Stimulated activated CD8-positive, alpha-beta memory T cell treated with anti-CD3 and anti-CD28 coated beads, Interleukin-4, amount 100 ng/mL, for 4 hours (primary cell): ENCODE results near the gene NDUFS1.
"Not testable (repeated sequence)": the region's sequence is repeated elsewhere in the genome, so short reads cannot be mapped to it uniquely, and the experiment has no call there.

Experiments used
- DNase-seq, 2 donors: peaks; one replicate each; pipeline ENCODE4 v3.0.0-alpha.2; 2020; ENCODE audit warnings: low read depth in 2 of 2, low spot score in 1 of 2

The NDUFS1 gene

DNA sequence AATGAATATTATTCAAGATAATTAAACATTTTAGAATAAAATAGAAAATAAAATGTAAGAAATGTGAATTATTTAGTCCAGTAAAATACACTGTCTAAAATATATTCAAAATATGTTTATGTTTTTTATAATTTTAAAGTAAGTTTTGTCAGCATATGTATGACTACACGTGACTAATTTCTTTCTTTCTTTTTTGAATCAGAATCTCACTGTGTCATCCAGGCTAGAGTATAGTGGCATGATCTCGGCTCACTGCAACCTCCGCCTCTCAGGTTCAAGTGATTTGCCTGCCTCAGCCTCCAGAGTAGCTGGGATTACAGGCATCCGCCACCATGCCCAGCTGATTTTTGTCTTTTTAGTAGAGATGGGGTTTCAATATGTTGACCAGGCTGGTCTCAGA lies 54.2 kb downstream of the NDUFS1 start:
- DNase-seq, result no peak

DNA sequence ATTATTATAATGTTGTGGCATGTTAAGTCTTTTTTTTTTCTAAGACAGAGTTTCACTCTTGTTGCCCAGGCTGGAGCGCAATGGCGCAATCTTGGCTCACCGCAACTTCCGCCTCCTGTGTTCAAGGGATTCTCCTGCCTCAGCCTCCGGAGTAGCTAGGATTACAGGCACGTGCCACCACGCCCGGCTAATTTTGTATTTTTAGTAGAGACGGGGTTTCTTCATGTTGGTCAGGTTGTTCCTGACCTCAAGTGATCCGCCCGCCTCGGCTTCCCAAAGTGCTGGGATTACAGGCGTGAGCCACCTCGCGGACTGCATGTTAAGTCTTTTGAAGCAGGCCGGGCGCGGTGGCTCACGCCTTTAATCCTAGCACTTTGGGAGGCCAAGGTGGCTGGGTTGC lies 60.4 kb downstream of the NDUFS1 start:
- not testable (repeated sequence) for DNase-seq

DNA sequence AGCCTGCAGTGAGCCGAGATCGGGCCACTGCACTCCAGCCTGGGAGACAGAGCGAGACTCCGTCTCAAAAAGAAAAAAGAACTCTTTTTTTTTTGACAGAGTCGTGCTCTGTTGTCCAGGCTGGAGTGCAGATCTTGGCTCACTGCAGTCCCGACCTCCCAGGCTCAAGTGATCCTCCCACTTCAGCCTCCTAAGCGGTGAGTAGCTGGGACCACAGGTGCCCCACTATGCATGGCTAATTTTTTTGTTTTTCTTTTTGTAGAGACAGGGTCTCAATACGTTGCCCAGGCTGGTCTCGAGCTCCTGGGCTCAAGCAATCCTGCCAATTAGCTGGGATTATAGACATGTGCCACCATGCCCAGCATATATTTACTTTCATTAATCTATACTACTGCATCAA lies 60.8 kb downstream of the NDUFS1 start:
- no peak for DNase-seq

DNA sequence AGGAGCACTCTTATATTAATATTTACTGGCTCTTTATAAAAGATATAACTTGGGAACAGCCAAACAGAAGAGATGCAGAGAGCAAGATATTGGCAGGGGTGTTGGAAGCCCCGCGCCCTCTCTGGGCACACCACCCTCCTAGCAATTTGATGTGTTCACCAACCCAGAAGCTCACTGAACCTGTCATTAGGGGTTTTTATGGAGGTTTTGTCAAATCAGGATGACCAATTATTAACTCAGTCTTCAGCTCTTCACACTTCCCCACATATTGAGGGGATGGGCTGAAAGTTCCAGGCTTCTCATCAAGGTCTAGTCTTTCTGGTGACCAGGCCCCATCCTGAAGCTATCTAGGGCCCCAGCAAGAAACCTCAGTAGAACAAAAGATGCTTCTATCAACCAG lies 62.4 kb downstream of the NDUFS1 start:
- DNase-seq, result no peak

DNA sequence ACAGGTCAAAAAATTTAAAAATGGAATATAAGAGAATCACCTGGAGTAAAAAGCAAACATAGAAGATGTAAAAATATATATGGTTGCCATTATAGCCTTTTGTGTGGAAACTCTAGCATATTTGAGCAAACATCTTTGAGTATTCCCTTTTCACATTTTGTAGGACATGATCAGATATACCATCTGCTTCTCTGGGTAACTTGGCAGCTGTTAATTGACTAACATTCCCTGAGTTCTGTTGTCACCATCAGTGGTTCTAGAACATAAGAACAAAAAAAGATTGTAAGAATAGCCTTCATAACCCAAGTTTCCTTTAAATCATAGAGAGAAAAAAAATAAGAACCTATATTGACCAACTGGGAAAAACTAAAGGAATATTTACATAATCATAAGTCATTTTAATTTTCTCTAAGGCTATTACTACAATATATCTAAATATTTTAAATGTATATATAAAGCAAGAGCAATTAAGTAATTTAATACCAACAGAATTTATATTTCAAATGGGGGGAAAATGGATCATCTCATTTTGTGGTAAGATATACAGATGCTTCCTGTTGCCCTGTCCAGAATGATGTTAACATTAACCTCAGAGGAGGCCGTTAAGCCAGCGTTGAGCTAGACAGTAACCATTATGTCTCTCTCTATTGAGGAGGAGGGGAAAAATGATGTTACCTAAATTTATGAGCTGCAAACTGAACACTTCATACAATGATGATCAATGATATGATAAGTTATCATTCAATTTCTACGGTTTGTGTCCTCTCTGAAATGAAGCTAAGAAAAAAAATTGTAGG lies 63.5 kb downstream of the NDUFS1 start:
- DNase-seq, result no peak

DNA sequence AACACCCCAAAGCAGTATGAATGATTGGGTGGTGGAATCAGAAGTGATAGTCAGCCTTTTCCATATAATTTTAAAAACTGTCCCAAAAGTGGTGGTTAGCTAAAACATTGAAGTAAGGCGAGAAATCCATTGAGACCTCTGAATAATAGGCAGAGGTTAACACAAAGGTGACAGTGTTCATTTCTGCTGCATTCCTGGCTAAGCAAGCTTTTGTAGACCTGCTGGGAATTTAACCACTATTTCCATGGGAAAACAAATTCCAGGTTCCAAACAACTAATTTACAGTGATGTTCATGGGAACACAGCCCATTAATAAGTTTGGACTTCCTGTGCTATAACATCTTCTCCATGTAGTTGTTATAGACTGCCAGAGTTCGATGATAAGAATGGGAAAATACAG lies 66.9 kb downstream of the NDUFS1 start:
- no peak for DNase-seq

DNA sequence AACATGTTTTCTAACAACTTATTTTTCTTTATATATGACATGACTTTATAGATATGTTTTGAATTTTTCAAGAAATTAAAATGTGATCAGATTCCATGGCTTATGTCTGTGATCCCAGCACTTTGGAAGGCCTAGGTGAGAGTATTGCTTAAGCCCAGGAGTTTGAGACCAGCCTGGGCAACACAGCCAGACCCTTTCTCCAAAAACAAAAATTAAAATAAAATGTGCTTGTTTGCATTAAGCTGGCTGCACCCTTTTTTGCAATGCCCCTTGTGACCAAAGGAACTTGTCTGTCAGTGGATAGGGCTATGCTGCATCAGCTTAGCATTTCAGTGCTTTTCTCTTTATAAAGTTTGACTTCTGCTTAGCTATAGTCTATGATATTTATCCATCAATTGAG lies 71.0 kb downstream of the NDUFS1 start:
- no peak for DNase-seq

DNA sequence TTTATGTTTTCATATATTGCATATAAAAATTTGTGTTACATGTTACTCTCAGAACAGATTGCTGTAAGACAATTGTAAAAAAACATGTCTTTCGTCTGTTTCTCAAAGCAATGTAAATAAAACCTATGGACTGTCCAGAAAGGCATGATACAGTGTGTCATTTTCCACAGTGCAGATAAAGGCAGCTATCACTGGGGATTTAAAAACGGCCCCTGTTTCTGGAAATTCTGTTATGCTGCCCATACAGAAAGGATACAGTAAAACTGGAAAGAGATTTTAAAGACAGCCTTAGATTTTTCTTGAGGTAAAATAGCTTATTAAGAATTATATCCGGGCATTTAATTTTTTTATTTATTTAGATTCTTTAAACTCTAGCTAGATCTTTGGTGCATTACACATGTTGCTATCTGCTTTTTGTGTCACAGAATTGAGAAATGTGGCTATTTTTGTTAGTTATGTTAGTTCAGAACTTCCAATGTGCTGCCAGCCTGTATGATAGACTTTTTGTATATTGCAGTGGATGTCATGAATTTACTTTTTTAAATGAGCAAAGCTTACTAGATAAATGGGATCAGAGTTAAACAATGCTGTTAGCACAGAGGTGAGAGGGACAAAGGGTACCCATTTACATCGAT lies 72.4 kb downstream of the NDUFS1 start:
- no peak for DNase-seq

DNA sequence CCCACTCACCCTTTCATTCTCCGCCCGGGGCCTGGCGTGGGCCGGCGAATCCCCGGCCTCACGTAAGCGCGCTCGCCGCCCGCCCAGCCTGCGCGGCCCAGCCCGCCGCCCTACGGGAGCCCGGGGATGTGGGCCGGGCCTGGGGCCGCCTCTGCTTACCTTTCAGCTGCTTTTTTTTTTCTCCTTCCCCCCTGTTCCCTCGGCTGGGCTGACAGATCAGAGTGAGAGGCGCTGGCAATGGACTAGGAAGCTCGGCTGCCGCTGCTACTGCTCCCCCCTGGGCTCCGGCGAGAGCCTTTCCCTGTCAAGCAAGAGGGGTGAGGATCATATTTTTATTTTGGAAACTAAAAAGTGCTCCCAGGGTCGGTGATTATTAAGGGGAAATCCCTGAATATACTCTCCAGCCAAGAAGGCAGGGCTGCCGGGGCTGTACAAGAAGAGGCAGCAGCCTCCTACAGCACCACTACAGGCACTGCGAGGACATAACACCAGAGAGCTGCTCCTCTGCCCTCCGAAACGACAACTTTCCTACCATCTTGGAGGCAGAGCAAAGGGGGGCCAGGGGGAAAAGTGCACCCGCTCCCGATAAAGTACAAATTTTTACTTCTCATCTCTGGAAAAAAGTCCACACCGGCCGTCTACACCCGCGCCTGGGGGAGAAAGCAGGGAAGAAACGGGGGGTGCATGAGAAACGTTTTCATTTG lies 73.3 kb downstream of the NDUFS1 start, which contains the start of gene INO80D:
TSS of gene INO80D (minus strand) at position 433 of the 704 bp plus-strand sequence. CDS start 23,158 bp downstream, outside the sequence.
- peak; percentile 40 to 53 for DNase-seq

DNA sequence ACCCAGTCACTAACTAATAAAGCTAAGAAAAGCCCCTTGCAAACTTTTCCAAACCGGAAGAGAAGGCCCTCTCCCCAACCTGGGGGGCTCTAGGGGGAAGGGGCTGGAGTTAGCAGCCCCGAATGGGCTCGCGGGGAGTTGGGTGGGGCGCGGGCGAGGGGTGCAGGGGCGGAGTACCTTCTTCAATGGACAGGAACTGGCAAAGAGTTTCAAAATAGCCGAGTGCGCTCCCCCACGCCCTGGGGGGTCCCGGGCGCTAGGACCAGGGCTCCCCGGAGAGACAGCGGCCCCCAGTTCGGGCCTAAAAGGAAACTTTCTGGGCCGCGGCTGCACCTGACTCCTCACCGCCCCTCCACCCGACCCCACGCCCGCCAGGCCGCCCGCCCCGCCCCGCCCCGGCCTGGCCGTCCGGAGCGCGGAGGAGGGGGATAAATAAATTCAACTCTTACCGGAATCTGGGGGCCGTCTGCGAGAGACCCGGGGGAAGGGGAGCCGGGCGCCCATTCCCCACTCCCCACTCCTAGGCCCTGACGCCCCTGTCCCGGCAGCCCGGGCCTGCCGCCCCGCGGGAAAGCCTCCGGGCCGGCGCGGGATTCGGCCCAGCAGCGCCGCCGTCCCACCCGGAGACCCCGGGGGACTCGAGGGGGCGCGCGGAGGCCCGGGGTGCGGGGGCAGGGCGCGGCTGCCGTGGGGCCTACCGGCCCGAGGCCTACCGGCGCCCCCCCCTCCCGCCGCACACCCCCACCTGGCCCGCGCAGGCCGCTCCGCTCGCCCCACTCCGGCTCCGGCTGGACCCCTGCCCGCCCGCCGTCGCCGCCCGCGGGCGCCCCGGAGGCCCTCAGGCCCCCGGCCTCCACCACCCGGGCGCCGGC lies 74.1 kb downstream of the NDUFS1 start:
- DNase-seq, result no peak

DNA sequence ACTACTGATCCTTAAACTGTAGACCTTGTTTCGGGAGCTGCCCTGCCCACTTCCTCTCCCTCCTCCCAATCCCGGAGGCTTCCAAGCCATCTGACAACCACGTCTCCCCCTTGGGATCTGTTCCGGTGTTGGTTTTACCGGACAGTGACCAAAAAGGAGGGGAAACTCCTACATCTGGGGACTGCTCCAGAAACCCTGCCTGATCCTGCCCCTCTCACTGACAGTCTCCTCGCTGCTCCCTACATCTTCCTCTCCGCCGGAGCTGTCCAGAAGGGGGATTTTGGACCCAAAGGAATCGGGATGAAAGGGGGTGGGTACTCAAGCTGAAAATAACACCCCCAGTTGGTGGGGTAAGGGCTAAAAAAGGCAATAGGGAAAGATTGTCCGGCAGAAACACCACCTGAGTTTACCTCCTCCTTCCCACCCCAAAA lies 74.8 kb downstream of the NDUFS1 start:
- no peak for DNase-seq

DNA sequence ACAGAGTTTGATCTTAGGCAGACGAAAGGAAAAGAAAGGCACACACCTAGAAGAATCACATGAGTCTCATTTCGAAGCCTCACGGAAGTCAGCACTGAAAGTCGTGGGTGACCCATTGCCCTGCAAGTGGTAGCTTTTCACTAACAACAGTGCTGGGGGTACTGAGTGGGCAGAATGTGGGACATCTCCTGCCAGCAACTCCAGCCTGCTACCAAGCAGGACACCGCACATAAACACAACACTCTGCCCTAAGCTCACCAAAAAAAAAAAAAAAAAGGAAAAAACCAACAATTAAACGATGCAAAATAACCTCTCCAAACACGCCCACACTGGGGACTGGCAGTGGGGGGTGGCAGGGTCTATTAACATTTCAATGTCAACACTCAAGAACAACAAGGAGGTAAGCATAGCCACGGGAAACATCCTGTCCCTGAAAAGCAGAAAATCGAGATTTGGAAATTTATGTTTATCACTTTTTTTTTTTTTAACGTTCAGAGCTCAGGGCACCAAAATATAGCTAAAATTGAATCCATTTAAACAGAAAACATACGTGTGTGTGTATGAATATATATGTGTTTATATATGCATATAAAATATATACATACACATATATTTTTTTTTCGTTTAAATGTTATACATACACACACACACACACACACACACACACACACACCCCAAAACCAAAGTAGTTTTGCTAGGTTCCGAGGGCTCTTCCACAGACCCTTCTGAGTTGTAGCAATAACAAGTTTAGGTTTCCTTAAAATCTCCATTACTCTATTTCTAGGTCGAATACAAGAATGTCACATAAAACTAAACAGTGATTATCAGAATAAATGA lies 75.4 kb downstream of the NDUFS1 start:
- no peak for DNase-seq

DNA sequence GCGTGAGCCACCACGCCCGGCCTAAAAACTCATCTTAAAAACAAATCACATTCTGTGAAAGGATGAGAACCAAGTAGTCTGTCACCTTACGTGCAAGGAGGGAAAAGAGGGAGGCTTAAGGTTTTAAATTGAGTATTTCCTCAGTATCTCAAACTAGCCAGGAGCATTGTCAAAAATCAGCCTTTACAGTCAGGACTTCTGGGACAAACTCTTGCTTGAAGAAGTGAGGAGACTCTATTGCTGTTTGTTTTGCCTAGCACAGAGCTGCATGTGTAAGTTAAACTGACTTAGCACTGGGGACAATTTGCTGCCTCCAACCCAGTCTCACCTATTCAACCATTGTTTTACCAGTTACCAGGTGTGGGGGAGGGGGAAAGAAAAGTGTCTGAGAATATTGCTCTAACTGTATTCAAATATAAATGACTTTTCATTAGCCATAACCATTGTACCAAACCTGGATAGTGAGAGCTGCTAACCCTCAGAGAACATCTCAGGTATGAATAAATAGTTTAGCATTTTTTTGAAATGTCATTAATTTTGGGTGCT lies 76.9 kb downstream of the NDUFS1 start:
- no peak for DNase-seq

DNA sequence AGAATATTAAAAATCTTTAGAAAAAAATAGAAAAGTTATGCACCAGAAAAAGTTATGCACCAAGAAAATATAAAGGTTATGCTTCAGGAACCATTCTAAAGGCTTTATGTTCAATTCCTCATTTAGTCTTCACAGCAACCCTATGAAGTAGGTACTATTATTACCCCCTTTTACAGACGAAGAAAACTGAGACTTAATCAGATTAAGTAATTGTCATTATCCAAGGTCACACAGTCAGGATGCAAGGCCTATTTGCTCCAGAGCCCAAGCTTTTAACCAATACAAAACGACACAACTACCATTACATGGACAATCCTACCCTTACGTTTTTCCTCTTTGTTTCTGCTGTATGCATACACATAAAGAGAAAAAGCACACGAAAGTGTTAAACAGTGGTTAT lies 78.3 kb downstream of the NDUFS1 start:
- no peak for DNase-seq

DNA sequence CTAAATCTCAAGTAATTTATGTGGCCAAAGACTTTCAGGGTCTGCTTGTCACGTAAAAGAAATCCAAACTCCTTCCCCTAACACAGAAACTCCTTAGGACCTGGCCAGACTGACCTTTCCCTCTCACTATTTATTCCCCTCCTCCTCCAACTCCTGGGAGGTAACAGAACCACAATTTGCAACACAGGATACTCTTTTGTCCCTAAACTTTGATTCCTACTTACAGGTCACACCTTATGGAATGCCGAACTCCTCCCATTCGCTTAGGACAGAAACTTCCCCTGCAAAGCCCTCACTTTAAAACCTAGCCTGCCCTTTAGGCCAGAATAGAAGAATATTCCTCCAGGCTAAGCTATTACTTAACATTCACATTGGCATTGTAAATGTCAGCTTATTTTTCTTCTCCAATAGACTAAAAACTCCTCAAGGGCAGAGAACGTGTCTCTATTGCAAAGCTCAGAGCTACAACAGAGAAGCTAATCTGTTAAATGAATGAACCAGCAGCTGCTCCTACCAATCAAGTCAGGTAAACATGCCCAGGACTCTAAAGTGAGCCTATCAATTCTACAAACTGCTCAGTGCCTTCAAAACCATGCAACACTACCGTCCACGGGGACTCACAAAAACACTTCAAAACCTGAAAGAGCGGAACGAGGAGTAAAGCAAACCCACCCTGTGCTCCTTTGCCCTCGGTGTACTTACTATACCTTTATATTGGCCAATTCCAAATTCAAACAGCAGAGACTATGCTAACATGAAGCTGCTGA lies 79.4 kb downstream of the NDUFS1 start:
- no peak for DNase-seq

DNA sequence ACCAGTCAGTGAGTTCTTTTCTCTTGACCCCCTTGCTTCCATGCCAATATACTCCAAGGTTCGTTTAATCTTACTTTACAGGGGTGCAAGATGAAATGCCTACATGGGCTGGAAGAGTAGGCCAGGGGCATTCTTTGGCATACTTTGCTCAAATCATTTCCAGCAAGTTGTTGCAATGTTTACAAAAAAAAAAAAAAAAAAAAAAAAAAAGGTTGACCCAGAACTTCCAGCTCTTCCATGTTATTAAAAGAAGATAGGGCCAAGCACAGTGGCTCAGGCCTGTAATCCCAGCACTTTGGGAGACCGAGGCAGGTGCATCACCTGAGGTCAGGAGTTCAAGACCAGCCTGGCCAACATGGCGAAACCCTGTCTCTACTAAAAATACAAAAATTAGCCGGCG lies 81.4 kb downstream of the NDUFS1 start:
- not testable (repeated sequence) for DNase-seq

DNA sequence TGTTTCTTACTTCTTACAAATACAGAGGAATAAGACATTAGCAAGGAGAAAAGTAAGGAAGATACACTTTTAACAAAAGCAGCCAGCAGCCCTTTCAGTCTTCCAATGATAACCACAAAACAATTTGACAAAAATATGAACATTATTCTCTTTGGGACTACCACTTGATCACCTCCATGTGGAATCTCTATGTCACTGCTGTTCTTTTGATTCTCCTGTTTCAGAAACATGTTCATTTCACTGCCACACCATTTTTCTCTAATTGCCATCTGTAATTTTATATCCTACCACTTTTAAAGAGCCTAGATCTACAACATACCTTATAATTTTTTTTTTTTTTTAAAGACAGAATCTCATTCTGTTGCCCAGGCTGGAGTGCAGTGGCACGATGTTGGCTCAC lies 84.1 kb downstream of the NDUFS1 start:
- DNase-seq, result no peak

DNA sequence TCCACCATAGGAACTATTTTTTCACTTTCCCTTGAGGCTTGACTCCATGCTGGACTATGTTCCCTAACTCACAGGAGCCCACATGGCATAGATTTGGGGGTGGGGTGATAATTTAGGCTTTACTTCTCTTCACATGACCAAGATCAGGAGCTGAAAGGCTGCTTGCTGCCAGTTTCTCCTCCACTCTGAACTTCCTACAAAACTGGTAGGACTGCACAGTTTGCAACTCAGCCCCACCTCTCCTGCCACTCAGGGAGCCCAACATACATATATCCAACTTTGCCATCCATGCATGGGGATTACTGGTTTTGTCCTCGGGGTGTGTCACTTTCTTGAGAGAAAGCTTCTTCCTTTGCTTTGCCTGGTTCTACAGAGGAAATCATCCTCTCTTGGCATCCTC lies 87.4 kb downstream of the NDUFS1 start:
- no peak for DNase-seq

DNA sequence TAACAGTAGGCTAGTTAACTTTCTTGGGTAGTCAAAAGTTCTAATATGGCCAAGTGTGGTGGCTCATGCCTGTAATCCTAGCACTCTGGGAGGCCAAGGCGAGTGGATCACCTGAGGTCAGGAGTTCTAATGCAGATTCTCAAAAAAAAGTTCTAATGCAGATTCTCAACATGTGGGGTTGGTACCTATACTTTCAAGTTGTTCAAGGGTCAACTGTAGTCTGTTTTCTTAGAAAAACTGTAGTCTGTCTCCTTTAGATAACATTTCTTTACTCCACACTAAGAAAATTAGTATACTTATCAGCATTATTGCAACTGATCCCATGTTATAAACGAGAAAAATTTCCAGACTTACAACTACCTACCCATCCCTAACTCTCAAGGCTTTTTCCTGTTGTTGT lies 89.8 kb downstream of the NDUFS1 start:
- DNase-seq, result no peak
